HepG2 (cell line): ENCODE results near the gene LDLRAD3.

Source experiments
- BRD4 ChIP-seq: sonication (generic); formaldehyde crosslinking; IDR thresholded peaks from 2 replicates; pipeline ENCODE4 v1.4.0; 2020; ENCODE audit warnings: missing genetic modification reagents
- CHD4 ChIP-seq: fragments of 200-600 bp; sonication (generic); IDR thresholded peaks from 2 replicates; pipeline ENCODE4 v1.7.0; 2017; ENCODE audit warnings: mild to moderate bottlenecking, low read length, borderline replicate concordance
- HMG20A ChIP-seq: IDR thresholded peaks from 2 replicates; pipeline ENCODE4 v1.6.1; 2016; ENCODE audit warnings: borderline replicate concordance
- POLR2AphosphoS5 ChIP-seq: IDR thresholded peaks from 2 replicates; pipeline ENCODE4 v1.6.1; 2012; ENCODE audit warnings: low read depth, low read length
- ZNF256 ChIP-seq: sonication (generic); formaldehyde crosslinking; conservative IDR thresholded peaks from 2 replicates; pipeline ENCODE4 v1.4.0; 2020; ENCODE audit warnings: missing genetic modification reagents

GRCh38 chr11:36000616-36001190, 56.8 kb downstream of the LDLRAD3 start:
- no peak for TF ChIP-seq POLR2AphosphoS5
- no peak for TF ChIP-seq ZNF256 (CRISPR knock-in tag)
- no peak for TF ChIP-seq CHD4
- no peak for TF ChIP-seq HMG20A (CRISPR knock-in tag)
- no peak for TF ChIP-seq BRD4
